ENCODE data around the gene CNOT8.

The CNOT8 gene

DNA sequence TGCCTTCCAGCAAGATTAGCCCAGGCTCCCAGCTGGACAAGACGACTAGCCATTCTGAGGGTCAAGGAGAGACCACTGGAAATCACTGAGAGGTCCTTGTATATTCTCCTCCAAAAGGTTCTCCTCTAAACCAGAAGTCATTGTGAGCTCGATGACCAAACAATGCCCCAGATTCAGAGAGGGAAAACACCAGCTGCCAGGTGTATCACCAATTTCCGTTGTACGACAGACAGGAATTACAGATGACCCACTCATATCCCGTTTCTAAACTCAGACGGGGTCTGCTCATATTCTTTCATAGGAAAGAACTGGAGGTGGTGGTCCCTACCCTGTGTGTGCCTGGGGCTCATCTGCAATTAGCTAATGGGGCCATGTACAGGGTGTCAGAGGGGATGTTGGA lies 22.2 kb upstream of the CNOT8 start:
- DNase-seq, result no peak

DNA sequence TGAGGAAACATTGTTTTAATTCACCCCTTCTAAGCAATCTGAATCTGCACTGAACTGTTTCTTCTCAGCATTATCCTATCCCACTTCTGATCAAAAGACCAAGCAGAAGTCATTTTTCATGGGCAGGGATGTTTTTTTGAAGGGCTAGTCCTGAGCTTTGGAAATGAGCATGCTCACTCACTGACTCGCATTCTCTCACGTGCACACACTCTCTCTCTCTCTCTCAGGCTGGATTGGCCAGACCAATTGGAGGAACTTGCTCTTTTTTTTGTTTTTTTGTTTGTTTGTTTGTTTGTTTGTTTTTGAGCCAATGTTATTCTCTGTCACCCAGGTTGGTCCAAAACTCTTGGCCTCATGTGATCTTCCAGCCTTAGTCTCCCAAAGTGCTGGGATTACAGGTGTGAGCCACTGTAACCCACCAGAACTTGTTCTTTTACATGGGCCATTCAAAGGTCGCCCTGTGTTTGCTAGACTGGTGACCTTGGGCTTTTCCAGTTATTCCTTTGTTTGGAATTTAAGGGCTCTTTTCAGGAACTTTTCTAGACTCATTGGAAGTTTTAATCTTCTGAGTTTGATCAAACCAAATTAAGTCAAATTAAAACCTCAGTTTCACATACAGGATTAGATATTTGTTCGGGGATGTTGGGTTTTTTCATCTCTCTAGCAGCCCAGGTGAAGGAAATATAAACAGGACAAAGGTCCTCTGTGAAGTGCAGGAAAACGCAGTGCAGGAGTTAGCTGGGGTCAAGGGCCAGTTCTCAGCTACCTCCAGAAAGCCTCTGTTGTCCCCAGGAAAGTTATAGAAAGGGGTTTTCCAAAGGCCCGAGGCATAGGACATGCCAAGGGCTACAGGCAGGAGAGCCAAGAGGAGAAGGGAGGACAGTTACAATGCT lies 21.2 kb upstream of the CNOT8 start:
- DNase-seq, result no peak

DNA sequence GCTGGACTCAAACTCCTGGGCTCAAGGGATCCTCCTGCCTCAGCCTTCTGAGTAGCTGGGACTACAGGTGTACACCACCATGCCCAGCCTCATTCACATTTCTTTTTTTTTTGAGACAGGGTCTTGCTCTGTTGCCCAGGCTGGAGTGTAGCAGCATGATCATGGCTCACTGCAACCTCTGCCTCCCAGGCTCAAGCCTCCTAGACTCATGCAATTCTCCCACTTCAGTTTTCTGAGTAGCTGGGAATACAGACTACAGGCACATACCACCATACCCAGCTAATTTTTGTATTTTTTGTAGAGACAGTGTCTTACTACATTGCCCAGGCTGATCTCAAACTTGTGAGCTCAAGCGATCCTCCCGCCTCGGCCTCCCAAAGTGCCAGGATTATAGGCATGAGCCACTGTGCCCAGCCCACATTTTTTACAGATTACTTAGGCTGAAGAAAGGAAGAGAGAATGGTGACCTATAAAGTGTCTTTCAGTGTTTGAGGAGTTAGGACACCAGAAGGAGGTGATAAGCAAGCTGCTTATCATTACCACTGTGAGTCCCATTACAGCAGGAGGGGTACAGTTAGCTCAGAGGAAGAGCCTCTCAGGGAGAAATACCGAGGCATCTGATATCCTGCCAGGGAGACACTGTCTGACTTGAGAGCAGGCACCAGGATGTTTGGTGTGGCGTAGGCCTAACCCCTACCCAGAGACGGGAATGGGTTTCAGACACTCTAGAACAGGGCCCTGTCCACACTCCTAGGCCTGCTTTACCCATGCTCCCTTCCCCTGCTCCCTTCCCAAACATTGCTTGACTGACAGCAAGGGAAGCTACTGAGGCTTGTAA lies 17.8 kb upstream of the CNOT8 start:
- DNase-seq, result no peak

- DNase-seq, result no peak
Measured at GRCh38 chr5:154841273-154841661, 17.2 kb upstream of the CNOT8 start.

GRCh38 chr5:154842689-154843530 lies 15.5 kb upstream of the CNOT8 start:
- no peak for DNase-seq

- no peak for DNase-seq
Measured at GRCh38 chr5:154844809-154845208, 13.6 kb upstream of the CNOT8 start.

GRCh38 chr5:154849264-154849785 lies 9.1 kb upstream of the CNOT8 start:
- peak; percentile 13 for DNase-seq

DNA sequence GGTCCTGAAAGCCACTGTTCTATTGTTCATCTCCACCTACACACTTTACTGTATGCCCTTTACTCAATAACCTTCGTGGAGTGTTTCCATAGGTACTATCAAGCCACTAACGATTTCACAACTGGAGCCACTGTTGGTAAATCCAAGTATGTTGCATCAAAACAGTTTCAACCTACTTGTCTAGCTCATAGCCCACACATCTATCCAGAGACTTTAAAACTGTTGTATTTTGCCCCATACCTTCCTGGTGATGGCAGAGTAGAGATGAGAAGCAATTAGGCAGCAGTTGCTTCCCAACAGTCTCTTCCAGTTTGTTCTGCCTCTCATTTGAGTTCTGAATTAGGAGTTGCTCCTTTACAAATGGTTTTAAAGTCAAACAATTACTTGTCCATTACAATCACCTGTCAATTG lies 8.6 kb upstream of the CNOT8 start:
- peak; percentile 63 for DNase-seq

DNA sequence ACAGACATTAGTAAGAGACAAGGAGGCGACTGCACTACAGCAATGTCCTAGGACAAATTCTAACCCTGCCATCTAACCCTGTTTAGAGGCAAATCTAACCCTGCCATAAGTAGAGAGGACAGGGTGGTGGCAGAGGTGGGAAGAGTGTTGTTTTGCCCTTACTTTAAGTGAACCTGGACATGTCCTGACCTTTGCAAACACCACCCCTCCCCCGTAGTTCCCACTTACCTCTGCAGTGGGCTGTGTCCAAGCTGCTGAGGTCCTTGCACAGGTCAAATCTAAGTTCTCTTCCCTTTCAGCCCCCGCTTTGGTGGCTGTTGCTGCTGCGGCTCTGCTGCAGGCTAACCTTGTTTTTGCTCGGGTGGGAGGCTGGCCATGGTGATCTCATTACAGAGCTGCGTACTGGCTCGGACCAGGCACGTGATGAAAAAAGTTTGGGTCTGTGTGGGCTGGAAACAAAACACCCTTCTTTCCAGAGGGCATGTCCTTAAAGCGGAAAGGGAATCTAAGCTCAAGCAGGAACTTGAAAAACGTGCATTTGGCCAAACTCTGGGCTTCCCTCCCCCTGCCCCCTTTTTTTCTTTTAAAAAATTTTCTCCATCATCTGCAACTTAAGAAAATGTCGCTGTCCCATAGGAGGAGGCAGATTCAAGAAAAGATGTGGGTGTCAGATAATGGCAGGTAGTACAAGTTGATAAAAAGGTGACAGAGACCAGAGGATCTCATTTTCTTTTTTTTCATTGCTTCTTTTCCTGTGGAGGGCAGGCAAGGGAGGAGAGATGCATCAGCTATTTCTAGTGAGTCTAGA lies 8.0 kb upstream of the CNOT8 start, which contains the start of gene FAXDC2:
TSS of gene FAXDC2 (minus strand) at position 349 of the 808 bp plus-strand sequence. CDS start 12,425 bp downstream, outside the sequence.
- DNase-seq, result peak; percentile 90

GRCh38 chr5:154851351-154851750 lies 7.1 kb upstream of the CNOT8 start:
- no peak for DNase-seq

DNA sequence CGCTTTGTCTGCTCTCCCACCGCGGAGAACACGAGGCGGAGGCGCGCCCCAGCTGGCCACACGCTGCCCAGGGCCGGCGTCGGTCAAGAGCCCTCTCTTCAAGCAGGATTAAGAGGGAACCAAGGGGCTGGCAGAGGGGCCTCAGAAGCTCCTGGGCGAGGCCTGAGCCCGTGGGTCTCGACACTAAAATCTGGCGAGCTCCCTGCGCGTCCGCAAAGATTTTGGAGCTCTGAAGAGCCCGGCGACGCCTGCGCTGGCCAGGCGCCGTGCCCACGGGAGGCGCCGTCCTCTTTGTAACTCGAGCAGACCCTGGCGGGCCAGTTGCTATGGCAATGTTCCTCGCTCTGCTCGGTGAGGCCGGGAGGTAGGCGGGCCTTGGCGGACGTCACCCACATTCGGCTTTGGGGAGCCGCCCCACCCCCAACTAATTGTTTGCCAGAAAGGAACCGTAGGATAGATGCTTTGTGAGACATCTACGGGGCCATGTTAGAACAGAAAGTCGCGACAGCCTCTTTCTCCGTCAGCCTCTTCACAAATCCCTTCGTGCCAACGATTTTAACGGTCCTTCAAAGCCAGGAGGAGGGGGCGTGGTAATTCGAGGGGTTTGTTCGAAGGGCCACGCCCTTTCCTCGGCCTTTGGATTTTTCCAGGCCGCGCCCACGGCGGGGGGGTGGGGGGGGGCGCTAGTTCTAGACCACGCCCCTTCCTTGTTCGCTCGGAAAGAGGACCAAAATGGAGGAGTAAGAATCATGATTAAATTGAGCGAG lies 714 bp upstream of the CNOT8 start:
- DNase-seq, result peak; percentile 99

- DNase-seq, result peak; percentile 31
Measured at GRCh38 chr5:154858972-154859871, 795 bp downstream of the CNOT8 start.

- DNase-seq, result peak; percentile 16
Measured at GRCh38 chr5:154860123-154860522, 1.7 kb downstream of the CNOT8 start.

DNA sequence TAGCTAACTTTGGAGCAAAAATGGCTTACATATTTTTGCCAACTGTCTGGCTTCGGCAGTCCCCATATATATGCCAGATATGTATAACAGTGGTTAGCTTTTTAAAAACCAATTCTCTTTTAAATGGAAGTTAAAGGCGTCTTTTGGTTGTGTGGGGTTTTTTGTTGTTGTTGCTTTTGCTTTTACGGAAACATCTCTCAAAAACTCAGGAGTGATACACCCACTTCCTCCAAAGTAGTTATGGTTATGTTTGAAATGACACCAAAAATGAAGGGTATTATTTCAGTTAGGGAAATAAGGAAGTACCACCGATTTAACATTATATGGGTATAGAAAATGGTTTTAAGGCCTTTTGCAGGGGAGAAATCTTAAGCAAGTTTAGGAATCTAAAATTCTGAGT lies 2.3 kb downstream of the CNOT8 start:
- DNase-seq, result no peak

GRCh38 chr5:154861946-154862345 lies 3.5 kb downstream of the CNOT8 start:
- no peak for DNase-seq

GRCh38 chr5:154862766-154863165 lies 4.3 kb downstream of the CNOT8 start:
- no peak for DNase-seq

DNA sequence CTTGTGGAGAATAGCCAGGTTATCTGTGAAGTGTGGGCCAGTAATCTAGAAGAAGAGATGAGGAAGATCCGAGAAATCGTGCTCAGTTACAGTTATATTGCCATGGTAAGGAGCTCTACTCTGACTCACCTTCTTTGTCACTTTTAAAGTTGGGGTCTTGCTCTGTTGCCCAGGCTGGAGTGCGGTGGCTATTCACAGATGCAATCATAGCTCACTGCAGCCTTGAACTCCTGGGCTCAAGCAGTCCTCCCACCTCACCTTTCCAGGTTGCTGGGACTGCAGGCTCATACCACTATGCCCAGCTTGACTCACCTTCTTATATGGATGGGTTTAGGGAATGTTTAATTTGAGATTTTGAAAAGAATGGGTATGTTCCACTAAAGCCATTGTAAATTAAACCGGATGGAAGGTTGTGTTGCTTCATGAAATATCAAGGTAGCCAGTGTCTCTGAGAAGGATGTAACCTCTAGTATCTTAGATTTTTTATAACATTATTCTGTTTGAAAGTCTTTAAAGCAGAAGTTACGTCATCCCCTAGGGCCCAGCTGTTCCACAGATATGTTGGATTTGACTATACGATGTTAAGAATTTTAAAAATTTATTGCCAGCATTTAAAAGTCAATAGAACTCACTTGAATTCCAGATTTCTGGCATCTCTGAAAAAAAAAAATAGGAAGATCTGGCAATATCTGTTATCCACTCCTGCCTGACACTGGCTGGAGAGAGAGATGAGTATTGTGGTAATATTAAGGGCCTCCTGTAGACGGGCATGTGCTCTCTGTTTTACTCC lies 5.1 kb downstream of the CNOT8 start:
- no peak for DNase-seq

- no peak for DNase-seq
Measured at GRCh38 chr5:154865466-154866184, 7.2 kb downstream of the CNOT8 start.
